WTC11 (cell line): ENCODE data around the gene RTBDN.
"Not testable (repeated sequence)": the region's sequence is repeated elsewhere in the genome, so short reads cannot be mapped to it uniquely, and the experiment has no call there.

Source experiments
- FOXK1 ChIP-seq: sonication (generic); formaldehyde crosslinking; IDR thresholded peaks from 2 replicates; pipeline ENCODE4 v1.8.0; 2022; ENCODE audit warnings: mild to moderate bottlenecking, moderate library complexity, missing genetic modification reagents
- MYBL2 ChIP-seq: sonication (generic); formaldehyde crosslinking; IDR thresholded peaks from 2 replicates; pipeline ENCODE4 v1.8.1; 2023; ENCODE audit warnings: mild to moderate bottlenecking, moderate library complexity, missing genetic modification reagents
- TCF7 ChIP-seq: sonication (generic); formaldehyde crosslinking; IDR thresholded peaks from 2 replicates; pipeline ENCODE4 v1.8.0; 2022; ENCODE audit warnings: mild to moderate bottlenecking, low read depth, missing genetic modification reagents, moderate library complexity
- ZNF423 ChIP-seq: fragments of 250-450 bp; sonication (Bioruptor Pico); IDR thresholded peaks from 2 replicates; pipeline ENCODE4 v2.1.2; 2022; ENCODE audit warnings: mild to moderate bottlenecking, moderate library complexity
- TF ChIP-seq, protein P1 (sequence below): fragments of 200-600 bp; IDR thresholded peaks from 2 replicates; pipeline ENCODE4 v1.8.0; 2022; ENCODE audit warnings: antibody characterized with exemption
- TF ChIP-seq, protein P2 (sequence below): sonication (generic); formaldehyde crosslinking; IDR thresholded peaks from 2 replicates; pipeline ENCODE4 v1.8.1; 2023; ENCODE audit warnings: mild to moderate bottlenecking, missing genetic modification reagents, moderate library complexity
- TF ChIP-seq, protein P3 (sequence below): sonication (generic); formaldehyde crosslinking; IDR thresholded peaks from 2 replicates; pipeline ENCODE4 v1.8.0; 2022; ENCODE audit warnings: mild to moderate bottlenecking, missing genetic modification reagents
- TF ChIP-seq, protein P4 (sequence below): sonication (generic); formaldehyde crosslinking; IDR thresholded peaks from 2 replicates; pipeline ENCODE4 v1.8.0; 2022; ENCODE audit warnings: mild to moderate bottlenecking, missing genetic modification reagents

DNA sequence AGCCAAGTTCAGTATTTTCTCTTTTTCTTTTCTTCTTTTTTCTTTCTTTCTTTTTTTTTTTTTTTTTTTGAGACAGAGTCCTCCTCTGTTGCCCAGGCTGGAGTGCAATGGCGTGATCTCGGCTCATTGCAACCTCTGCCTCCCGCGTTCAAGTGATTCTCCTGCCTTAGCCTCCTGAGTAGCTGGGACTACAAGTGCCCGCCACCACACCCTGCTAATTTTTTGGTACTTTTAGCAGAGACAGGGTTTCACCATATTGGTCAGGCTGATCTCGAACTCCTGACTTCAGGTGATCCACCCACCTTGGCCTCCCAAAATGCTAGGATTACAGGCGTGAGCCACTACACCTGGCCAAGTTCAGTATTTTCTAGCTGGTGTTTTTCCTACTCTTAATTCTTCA, 36.8 kb downstream of the RTBDN start:
- TF ChIP-seq, protein P1, sequence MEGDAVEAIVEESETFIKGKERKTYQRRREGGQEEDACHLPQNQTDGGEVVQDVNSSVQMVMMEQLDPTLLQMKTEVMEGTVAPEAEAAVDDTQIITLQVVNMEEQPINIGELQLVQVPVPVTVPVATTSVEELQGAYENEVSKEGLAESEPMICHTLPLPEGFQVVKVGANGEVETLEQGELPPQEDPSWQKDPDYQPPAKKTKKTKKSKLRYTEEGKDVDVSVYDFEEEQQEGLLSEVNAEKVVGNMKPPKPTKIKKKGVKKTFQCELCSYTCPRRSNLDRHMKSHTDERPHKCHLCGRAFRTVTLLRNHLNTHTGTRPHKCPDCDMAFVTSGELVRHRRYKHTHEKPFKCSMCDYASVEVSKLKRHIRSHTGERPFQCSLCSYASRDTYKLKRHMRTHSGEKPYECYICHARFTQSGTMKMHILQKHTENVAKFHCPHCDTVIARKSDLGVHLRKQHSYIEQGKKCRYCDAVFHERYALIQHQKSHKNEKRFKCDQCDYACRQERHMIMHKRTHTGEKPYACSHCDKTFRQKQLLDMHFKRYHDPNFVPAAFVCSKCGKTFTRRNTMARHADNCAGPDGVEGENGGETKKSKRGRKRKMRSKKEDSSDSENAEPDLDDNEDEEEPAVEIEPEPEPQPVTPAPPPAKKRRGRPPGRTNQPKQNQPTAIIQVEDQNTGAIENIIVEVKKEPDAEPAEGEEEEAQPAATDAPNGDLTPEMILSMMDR = not testable (repeated sequence)
- not testable (repeated sequence) for TF ChIP-seq ZNF423; MYBL2 (CRISPR knock-in tag); FOXK1; TCF7 (CRISPR knock-in tag)
- TF ChIP-seq, protein P2, sequence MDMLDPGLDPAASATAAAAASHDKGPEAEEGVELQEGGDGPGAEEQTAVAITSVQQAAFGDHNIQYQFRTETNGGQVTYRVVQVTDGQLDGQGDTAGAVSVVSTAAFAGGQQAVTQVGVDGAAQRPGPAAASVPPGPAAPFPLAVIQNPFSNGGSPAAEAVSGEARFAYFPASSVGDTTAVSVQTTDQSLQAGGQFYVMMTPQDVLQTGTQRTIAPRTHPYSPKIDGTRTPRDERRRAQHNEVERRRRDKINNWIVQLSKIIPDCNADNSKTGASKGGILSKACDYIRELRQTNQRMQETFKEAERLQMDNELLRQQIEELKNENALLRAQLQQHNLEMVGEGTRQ (CRISPR knock-in tag) = not testable (repeated sequence)
- TF ChIP-seq, protein P3, sequence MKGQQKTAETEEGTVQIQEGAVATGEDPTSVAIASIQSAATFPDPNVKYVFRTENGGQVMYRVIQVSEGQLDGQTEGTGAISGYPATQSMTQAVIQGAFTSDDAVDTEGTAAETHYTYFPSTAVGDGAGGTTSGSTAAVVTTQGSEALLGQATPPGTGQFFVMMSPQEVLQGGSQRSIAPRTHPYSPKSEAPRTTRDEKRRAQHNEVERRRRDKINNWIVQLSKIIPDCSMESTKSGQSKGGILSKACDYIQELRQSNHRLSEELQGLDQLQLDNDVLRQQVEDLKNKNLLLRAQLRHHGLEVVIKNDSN = not testable (repeated sequence)
- TF ChIP-seq, protein P4, sequence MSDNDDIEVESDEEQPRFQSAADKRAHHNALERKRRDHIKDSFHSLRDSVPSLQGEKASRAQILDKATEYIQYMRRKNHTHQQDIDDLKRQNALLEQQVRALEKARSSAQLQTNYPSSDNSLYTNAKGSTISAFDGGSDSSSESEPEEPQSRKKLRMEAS (CRISPR knock-in tag) = not testable (repeated sequence)
